WTC11 (cell line): ENCODE data around the gene CELSR2. TPM values are rescaled to one million over a fixed set of nuclear protein-coding genes. Genes with fewer than 3 reads are reported as not detected.
A peak's percentile ranks its signal among the peaks of the same experiment; 100 is the strongest.

Experiments
- ATAC-seq: fragments of 200-7000 bp; cut with Tn5 transposase; 2 replicates; pipeline ENCODE4 v1.10.0; 2021; ENCODE audit warnings: mild to moderate bottlenecking, moderate library complexity
- CTCF ChIA-PET: fragments of 300-600 bp; sonication (Branson Sonifier 250); formaldehyde crosslinking; loops from one replicate; lab custom pipeline; 2021; ENCODE audit warnings: antibody characterized with exemption; lab: Charles Lee
- POLR2A ChIA-PET: fragments of 350-600 bp; sonication (Branson Sonifier 250); formaldehyde crosslinking; loops from one replicate; lab custom pipeline; 2021; ENCODE audit warnings: antibody characterized with exemption; lab: Charles Lee
- DNase-seq: peaks from one replicate; pipeline ENCODE4 v3.0.0; 2021; ENCODE audit warnings: low spot score
- H3K27ac Mint-ChIP-seq: 2 replicates; pipeline ENCODE4 v1.8.0; 2021; ENCODE audit warnings: mixed read lengths
- H3K27me3 Mint-ChIP-seq: 2 replicates; pipeline ENCODE4 v1.8.0; 2021; ENCODE audit warnings: low read depth, mild to moderate bottlenecking, moderate library complexity, mixed read lengths
- H3K36me3 Mint-ChIP-seq: 2 replicates; pipeline ENCODE4 v1.8.0; 2021; ENCODE audit warnings: mixed read lengths
- H3K4me1 Mint-ChIP-seq: 2 replicates; pipeline ENCODE4 v1.8.0; 2022; ENCODE audit warnings: mixed read lengths
- H3K4me3 Mint-ChIP-seq: 2 replicates; pipeline ENCODE4 v1.8.0; 2021; ENCODE audit warnings: mild to moderate bottlenecking, moderate library complexity, mixed read lengths
- H3K9me3 Mint-ChIP-seq: 2 replicates; pipeline ENCODE4 v1.8.0; 2021; ENCODE audit warnings: mixed read lengths
- ELF4 ChIP-seq: sonication (generic); formaldehyde crosslinking; IDR thresholded peaks from 2 replicates; pipeline ENCODE4 v1.8.1; 2022; ENCODE audit warnings: low read depth, mild to moderate bottlenecking, moderate library complexity, missing genetic modification reagents
- FOXJ3 ChIP-seq: sonication (generic); formaldehyde crosslinking; IDR thresholded peaks from 2 replicates; pipeline ENCODE4 v1.9.0; 2021; ENCODE audit warnings: missing genetic modification reagents, mild to moderate bottlenecking, borderline replicate concordance
- FOXP1 ChIP-seq: sonication (generic); formaldehyde crosslinking; IDR thresholded peaks from 2 replicates; pipeline ENCODE4 v1.8.0; 2022; ENCODE audit warnings: missing genetic modification reagents, mild to moderate bottlenecking, moderate library complexity, borderline replicate concordance
- GRHL2 ChIP-seq: fragments of 250-450 bp; sonication (Bioruptor Pico); IDR thresholded peaks from 2 replicates; pipeline ENCODE4 v1.8.0; 2022; ENCODE audit warnings: mild to moderate bottlenecking, moderate library complexity; ENCODE audit not compliant: insufficient replicate concordance, severe bottlenecking
- IRF2 ChIP-seq: sonication (generic); formaldehyde crosslinking; IDR thresholded peaks from 2 replicates; pipeline ENCODE4 v1.8.0; 2022; ENCODE audit warnings: low read depth, missing genetic modification reagents, borderline replicate concordance
- JAZF1 ChIP-seq: fragments of 250-450 bp; sonication (Bioruptor Pico); IDR thresholded peaks from 2 replicates; pipeline ENCODE4 v1.9.0; 2021; ENCODE audit warnings: moderate library complexity, mild to moderate bottlenecking, inconsistent platforms
- MXD4 ChIP-seq: fragments of 250-450 bp; sonication (Bioruptor Pico); IDR thresholded peaks from 2 replicates; pipeline ENCODE4 v1.8.0; 2021; ENCODE audit warnings: mild to moderate bottlenecking, moderate library complexity, borderline replicate concordance
- SOX15 ChIP-seq: fragments of 250-450 bp; sonication (Bioruptor Pico); IDR thresholded peaks from 2 replicates; pipeline ENCODE4 v1.9.0; 2021; ENCODE audit warnings: mild to moderate bottlenecking
- ZNF219 ChIP-seq: sonication (generic); formaldehyde crosslinking; IDR thresholded peaks from 2 replicates; pipeline ENCODE4 v1.8.0; 2023; ENCODE audit warnings: missing genetic modification reagents, mild to moderate bottlenecking, borderline replicate concordance
- ZNF232 ChIP-seq: sonication (generic); formaldehyde crosslinking; IDR thresholded peaks from 2 replicates; pipeline ENCODE4 v1.8.0; 2022; ENCODE audit warnings: mild to moderate bottlenecking, missing genetic modification reagents
- ZNF263 ChIP-seq: sonication (generic); formaldehyde crosslinking; IDR thresholded peaks from 2 replicates; pipeline ENCODE4 v1.8.1; 2022; ENCODE audit warnings: low read depth, mild to moderate bottlenecking, moderate library complexity, missing genetic modification reagents
- total RNA-seq: library from RNA; stranded (reverse); gene quantifications from 3 replicates; pipeline ENCODE4 v1.2.3, GENCODE V29; 2021
- TF ChIP-seq, protein P1 (sequence below): sonication (generic); formaldehyde crosslinking; IDR thresholded peaks from 2 replicates; pipeline ENCODE4 v1.8.0; 2023; ENCODE audit warnings: missing genetic modification reagents, mild to moderate bottlenecking, borderline replicate concordance
- TF ChIP-seq, protein P2 (sequence below): fragments of 250-450 bp; sonication (Bioruptor Pico); IDR thresholded peaks from 2 replicates; pipeline ENCODE4 v1.9.0; 2021; ENCODE audit warnings: mild to moderate bottlenecking
- TF ChIP-seq, protein P3 (sequence below): sonication (generic); formaldehyde crosslinking; IDR thresholded peaks from 2 replicates; pipeline ENCODE4 v1.8.1; 2022; ENCODE audit warnings: low read depth, mild to moderate bottlenecking, moderate library complexity, missing genetic modification reagents, borderline replicate concordance
- TF ChIP-seq, protein P4 (sequence below): sonication (generic); formaldehyde crosslinking; IDR thresholded peaks from 2 replicates; pipeline ENCODE4 v1.8.0; 2023; ENCODE audit warnings: missing genetic modification reagents
- TF ChIP-seq, protein P5 (sequence below): sonication (generic); formaldehyde crosslinking; IDR thresholded peaks from 2 replicates; pipeline ENCODE4 v1.8.0; 2022; ENCODE audit warnings: missing genetic modification reagents

Gene CELSR2
- total RNA-seq, 1 experiment from 2014 or later = 31.3 TPM

DNA sequence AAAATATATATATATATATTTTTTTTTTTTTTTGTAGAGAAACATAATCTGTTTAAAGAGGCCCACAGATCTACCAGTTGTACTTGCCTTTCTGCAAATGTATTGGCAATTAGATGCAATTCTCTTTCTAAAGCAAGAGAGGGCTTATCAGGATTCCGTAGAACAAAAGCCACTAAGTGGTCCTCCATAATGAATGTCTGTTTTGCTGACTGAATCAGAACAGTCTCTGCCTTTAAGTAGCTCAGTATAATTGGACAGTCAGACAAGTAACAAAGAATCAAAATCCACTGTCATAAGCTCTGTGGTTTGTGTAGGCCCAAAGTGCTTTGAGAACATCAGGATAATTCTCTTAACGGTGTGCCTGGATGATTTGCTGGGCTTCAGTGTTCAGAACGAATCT, 18.3 kb upstream of the CELSR2 start (continued):
- TF ChIP-seq, protein P1, sequence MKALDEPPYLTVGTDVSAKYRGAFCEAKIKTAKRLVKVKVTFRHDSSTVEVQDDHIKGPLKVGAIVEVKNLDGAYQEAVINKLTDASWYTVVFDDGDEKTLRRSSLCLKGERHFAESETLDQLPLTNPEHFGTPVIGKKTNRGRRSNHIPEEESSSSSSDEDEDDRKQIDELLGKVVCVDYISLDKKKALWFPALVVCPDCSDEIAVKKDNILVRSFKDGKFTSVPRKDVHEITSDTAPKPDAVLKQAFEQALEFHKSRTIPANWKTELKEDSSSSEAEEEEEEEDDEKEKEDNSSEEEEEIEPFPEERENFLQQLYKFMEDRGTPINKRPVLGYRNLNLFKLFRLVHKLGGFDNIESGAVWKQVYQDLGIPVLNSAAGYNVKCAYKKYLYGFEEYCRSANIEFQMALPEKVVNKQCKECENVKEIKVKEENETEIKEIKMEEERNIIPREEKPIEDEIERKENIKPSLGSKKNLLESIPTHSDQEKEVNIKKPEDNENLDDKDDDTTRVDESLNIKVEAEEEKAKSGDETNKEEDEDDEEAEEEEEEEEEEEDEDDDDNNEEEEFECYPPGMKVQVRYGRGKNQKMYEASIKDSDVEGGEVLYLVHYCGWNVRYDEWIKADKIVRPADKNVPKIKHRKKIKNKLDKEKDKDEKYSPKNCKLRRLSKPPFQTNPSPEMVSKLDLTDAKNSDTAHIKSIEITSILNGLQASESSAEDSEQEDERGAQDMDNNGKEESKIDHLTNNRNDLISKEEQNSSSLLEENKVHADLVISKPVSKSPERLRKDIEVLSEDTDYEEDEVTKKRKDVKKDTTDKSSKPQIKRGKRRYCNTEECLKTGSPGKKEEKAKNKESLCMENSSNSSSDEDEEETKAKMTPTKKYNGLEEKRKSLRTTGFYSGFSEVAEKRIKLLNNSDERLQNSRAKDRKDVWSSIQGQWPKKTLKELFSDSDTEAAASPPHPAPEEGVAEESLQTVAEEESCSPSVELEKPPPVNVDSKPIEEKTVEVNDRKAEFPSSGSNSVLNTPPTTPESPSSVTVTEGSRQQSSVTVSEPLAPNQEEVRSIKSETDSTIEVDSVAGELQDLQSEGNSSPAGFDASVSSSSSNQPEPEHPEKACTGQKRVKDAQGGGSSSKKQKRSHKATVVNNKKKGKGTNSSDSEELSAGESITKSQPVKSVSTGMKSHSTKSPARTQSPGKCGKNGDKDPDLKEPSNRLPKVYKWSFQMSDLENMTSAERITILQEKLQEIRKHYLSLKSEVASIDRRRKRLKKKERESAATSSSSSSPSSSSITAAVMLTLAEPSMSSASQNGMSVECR = no peak

DNA sequence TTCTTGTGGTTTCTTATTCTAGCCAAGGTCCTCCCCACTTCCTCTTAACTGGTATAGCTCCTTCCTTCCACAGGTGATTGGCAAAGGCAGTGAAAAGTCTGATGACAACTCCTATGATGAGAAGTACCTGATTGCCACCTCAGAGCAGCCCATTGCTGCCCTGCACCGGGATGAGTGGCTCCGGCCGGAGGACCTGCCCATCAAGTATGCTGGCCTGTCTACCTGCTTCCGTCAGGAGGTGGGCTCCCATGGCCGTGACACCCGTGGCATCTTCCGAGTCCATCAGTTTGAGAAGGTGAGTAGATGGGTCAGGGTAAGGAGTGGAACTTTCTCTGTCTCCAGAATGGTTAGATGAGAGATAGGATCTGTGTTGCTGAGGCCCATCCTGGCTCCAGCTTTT, 14.2 kb upstream of the CELSR2 start:
- no peak for ATAC-seq
- no peak overlapping the region; the same call in 1 of the 2 replicates for H3K27ac Mint-ChIP-seq
- no peak for DNase-seq
- peaks cover 55% of the 10 kb centered on the region for H3K36me3 Mint-ChIP-seq
- no peaks in the 10 kb centered on the region for H3K27me3 Mint-ChIP-seq
- no peaks in the 10 kb centered on the region for H3K9me3 Mint-ChIP-seq
- ChIA-PET CTCF (no interaction called here), POLR2A (no interaction called here)
- H3K4me1 Mint-ChIP-seq = peaks cover 55% of the 10 kb centered on the region
- H3K4me3 Mint-ChIP-seq = no peak overlapping the region
- TF ChIP-seq JAZF1 = no peak

DNA sequence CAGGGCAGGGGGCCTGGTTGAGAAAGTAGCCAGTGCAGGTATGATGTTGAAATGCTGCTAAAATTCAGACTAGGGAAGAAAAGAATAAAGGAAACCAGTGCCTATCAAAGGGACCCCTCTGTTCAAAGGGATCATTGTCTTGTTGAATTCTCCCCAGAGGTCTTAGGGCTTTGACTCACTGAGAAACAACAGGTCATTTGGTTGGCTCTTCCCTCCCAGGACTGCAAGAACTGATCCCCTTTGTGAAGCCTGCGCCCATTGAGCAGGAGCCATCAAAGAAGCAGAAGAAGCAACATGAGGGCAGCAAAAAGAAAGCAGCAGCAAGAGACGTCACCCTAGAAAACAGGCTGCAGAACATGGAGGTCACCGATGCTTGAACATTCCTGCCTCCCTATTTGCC, 11.8 kb upstream of the CELSR2 start:
- Mint-ChIP-seq H3K27me3 (no peaks in the 10 kb centered on the region), H3K4me1 (peaks cover 53% of the 10 kb centered on the region), H3K9me3 (no peaks in the 10 kb centered on the region), H3K27ac (peak overlapping the region; percentile 73; the same call in 1 of the 2 replicates), H3K4me3 (no peak overlapping the region), H3K36me3 (peaks cover 40% of the 10 kb centered on the region)
- TF ChIP-seq ELF4 (CRISPR knock-in tag) (no peak), MXD4 (CRISPR knock-in tag) (no peak), GRHL2 (CRISPR knock-in tag) (no peak), IRF2 (CRISPR knock-in tag) (no peak), SOX15 (CRISPR knock-in tag) (no peak), ZNF232 (CRISPR knock-in tag) (no peak), ZNF219 (CRISPR knock-in tag) (no peak), ZNF263 (CRISPR knock-in tag) (no peak), FOXP1 (CRISPR knock-in tag) (no peak), FOXJ3 (CRISPR knock-in tag) (no peak)
- TF ChIP-seq, protein P2, sequence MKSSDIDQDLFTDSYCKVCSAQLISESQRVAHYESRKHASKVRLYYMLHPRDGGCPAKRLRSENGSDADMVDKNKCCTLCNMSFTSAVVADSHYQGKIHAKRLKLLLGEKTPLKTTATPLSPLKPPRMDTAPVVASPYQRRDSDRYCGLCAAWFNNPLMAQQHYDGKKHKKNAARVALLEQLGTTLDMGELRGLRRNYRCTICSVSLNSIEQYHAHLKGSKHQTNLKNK (CRISPR knock-in tag) = no peak
- TF ChIP-seq, protein P3, sequence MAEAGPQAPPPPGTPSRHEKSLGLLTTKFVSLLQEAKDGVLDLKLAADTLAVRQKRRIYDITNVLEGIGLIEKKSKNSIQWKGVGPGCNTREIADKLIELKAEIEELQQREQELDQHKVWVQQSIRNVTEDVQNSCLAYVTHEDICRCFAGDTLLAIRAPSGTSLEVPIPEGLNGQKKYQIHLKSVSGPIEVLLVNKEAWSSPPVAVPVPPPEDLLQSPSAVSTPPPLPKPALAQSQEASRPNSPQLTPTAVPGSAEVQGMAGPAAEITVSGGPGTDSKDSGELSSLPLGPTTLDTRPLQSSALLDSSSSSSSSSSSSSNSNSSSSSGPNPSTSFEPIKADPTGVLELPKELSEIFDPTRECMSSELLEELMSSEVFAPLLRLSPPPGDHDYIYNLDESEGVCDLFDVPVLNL = no peak
- TF ChIP-seq, protein P4, sequence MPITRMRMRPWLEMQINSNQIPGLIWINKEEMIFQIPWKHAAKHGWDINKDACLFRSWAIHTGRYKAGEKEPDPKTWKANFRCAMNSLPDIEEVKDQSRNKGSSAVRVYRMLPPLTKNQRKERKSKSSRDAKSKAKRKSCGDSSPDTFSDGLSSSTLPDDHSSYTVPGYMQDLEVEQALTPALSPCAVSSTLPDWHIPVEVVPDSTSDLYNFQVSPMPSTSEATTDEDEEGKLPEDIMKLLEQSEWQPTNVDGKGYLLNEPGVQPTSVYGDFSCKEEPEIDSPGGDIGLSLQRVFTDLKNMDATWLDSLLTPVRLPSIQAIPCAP (CRISPR knock-in tag) = no peak
- TF ChIP-seq, protein P5, sequence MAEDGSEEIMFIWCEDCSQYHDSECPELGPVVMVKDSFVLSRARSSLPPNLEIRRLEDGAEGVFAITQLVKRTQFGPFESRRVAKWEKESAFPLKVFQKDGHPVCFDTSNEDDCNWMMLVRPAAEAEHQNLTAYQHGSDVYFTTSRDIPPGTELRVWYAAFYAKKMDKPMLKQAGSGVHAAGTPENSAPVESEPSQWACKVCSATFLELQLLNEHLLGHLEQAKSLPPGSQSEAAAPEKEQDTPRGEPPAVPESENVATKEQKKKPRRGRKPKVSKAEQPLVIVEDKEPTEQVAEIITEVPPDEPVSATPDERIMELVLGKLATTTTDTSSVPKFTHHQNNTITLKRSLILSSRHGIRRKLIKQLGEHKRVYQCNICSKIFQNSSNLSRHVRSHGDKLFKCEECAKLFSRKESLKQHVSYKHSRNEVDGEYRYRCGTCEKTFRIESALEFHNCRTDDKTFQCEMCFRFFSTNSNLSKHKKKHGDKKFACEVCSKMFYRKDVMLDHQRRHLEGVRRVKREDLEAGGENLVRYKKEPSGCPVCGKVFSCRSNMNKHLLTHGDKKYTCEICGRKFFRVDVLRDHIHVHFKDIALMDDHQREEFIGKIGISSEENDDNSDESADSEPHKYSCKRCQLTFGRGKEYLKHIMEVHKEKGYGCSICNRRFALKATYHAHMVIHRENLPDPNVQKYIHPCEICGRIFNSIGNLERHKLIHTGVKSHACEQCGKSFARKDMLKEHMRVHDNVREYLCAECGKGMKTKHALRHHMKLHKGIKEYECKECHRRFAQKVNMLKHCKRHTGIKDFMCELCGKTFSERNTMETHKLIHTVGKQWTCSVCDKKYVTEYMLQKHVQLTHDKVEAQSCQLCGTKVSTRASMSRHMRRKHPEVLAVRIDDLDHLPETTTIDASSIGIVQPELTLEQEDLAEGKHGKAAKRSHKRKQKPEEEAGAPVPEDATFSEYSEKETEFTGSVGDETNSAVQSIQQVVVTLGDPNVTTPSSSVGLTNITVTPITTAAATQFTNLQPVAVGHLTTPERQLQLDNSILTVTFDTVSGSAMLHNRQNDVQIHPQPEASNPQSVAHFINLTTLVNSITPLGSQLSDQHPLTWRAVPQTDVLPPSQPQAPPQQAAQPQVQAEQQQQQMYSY (CRISPR knock-in tag) = no peak
- DNase-seq (no peak), ATAC-seq (no peak)
- ChIA-PET POLR2A (no interaction called here), CTCF (interaction anchor here (0.9 to 5.2 kb wide), 7 partner anchors 11 to 46 kb away, joined by 4 to 109 read pairs (median 36); partner anchors contain the start of genes CELSR2 and SARS1)
